ENCODE results near the gene NTNG1.

- no peak for TF ChIP-seq POLR2AphosphoS5 (IDR thresholded peaks at IDR 0.05)
- no peak for TF ChIP-seq CTCF (IDR thresholded peaks at IDR 0.05)
These were observed 382.9 kb downstream of the NTNG1 start for GRCh38 chr1:107523736-107524135.

All from esophagus muscularis mucosa (tissue), 3 donors.